ENCODE data around the gene TRANK1.

- TF ChIP-seq CTCF (IDR thresholded peaks at IDR 0.05) = no peak
- TF ChIP-seq POLR2A (IDR thresholded peaks at IDR 0.05) = no peak
Measured at GRCh38 chr3:36827133-36827532, 117.7 kb downstream of the TRANK1 start.

All from heart left ventricle (tissue), 13 donors.